IMR-90 (cell line): ENCODE results near the gene ICAM4. TPM values are rescaled to one million over a fixed set of nuclear protein-coding genes. Genes with fewer than 3 reads are reported as not detected.

ENCODE experiments used
- ATAC-seq: fragments of 200-7000 bp; cut with Tn5 transposase; 2 replicates; pipeline ENCODE4 v1.9.1; 2020; ENCODE audit warnings: low read depth, mild to moderate bottlenecking, moderate library complexity
- BruUV-seq: library from RNA; stranded (reverse); fragments of 400-500 nt; replicated peaks from 2 replicates; lab custom pipeline; 2021; lab: Mats Ljungman, UMichigan
- CTCF ChIA-PET: fragments of 300-600 bp; formaldehyde crosslinking; extraction: SDS; loops from one replicate; lab custom pipeline; 2021; ENCODE audit warnings: antibody characterized with exemption; lab: Yijun Ruan, JAX
- POLR2A ChIA-PET: fragments of 300-600 bp; sonication (Branson Sonifier 250); formaldehyde crosslinking; loops from one replicate; lab custom pipeline; 2022; ENCODE audit warnings: antibody characterized with exemption; ENCODE audit not compliant: unreplicated experiment; lab: Charles Lee
- DNase-seq: peaks from one replicate; pipeline ENCODE4 v3.0.0; 2013
- H2AFZ ChIP-seq: replicated peaks from 2 replicates; pipeline ENCODE3; 2013; ENCODE audit warnings: low read length, mild to moderate bottlenecking; ENCODE audit not compliant: poor library complexity
- H2AK5ac ChIP-seq: 2 replicates; pipeline ENCODE4 v1.6.1; 2013; ENCODE audit warnings: low read depth, low read length, inconsistent platforms
- H2AK9ac ChIP-seq: replicated peaks from 2 replicates; pipeline ENCODE3; 2013; ENCODE audit warnings: mild to moderate bottlenecking, low read depth, low read length, moderate library complexity; ENCODE audit not compliant: poor library complexity
- H2BK120ac ChIP-seq: 2 replicates; pipeline ENCODE4 v1.6.1; 2013; ENCODE audit warnings: low read depth, low read length, inconsistent platforms
- H2BK15ac ChIP-seq: 3 replicates; pipeline ENCODE4 v1.6.1; 2013; ENCODE audit warnings: low read depth, low read length, inconsistent platforms
- H2BK20ac ChIP-seq: 2 replicates; pipeline ENCODE4 v1.6.1; 2013; ENCODE audit warnings: low read depth, mild to moderate bottlenecking, inconsistent platforms, low read length, moderate library complexity
- H2BK5ac ChIP-seq: 2 replicates; pipeline ENCODE4 v1.6.1; 2013; ENCODE audit warnings: mild to moderate bottlenecking, low read depth, low read length, inconsistent platforms; ENCODE audit not compliant: poor library complexity, severe bottlenecking
- H3K14ac ChIP-seq: replicated peaks from 2 replicates; pipeline ENCODE4 v1.6.1; 2013; ENCODE audit warnings: low read depth, low read length, inconsistent platforms
- H3K18ac ChIP-seq: 2 replicates; pipeline ENCODE4 v1.6.1; 2013; ENCODE audit warnings: low read depth, low read length, control low read depth
- H3K23ac ChIP-seq: 2 replicates; pipeline ENCODE4 v1.6.1; 2013; ENCODE audit warnings: low read depth, low read length, inconsistent platforms
- H3K27ac ChIP-seq: 2 replicates; pipeline ENCODE4 v1.5.1; 2013; ENCODE audit warnings: mild to moderate bottlenecking, control low read depth, low read length; ENCODE audit not compliant: insufficient read depth
- H3K27me3 ChIP-seq: 2 replicates; pipeline ENCODE4 v1.6.1; 2013; ENCODE audit warnings: low read length; ENCODE audit not compliant: control insufficient read depth, insufficient read depth
- H3K36me3 ChIP-seq: 2 replicates; pipeline ENCODE4 v1.6.1; 2013; ENCODE audit warnings: low read length, mixed read lengths; ENCODE audit not compliant: control insufficient read depth, insufficient read depth
- H3K4ac ChIP-seq: 2 replicates; pipeline ENCODE4 v1.6.1; 2013; ENCODE audit warnings: low read depth, low read length, inconsistent platforms
- H3K4me1 ChIP-seq: 2 replicates; pipeline ENCODE4 v1.6.1; 2013; ENCODE audit warnings: low read length, mixed read lengths; ENCODE audit not compliant: control insufficient read depth, insufficient read depth
- H3K4me2 ChIP-seq: 2 replicates; pipeline ENCODE4 v1.6.1; 2013; ENCODE audit warnings: low read depth, mild to moderate bottlenecking, control low read depth, low read length, moderate library complexity
- H3K4me3 ChIP-seq: 2 replicates; pipeline ENCODE4 v1.5.1; 2013; ENCODE audit warnings: low read depth, mild to moderate bottlenecking, control low read depth, low read length, moderate library complexity; ENCODE audit not compliant: insufficient read depth
- H3K56ac ChIP-seq: 2 replicates; pipeline ENCODE4 v1.6.1; 2013; ENCODE audit warnings: low read length, inconsistent platforms; ENCODE audit not compliant: insufficient read depth; ENCODE audit errors: extremely low read depth
- H3K79me1 ChIP-seq, 2 experiments: 2 replicates each; pipeline ENCODE4 v1.6.1; 2013; ENCODE audit warnings: low read length in 2 of 2, inconsistent platforms in 1 of 2, low read depth in 1 of 2
- H3K9ac ChIP-seq: 2 replicates; pipeline ENCODE4 v1.6.1; 2013; ENCODE audit warnings: low read depth, low read length, control low read depth
- H3K9me1 ChIP-seq: 2 replicates; pipeline ENCODE4 v1.6.1; 2013; ENCODE audit warnings: low read length, inconsistent platforms; ENCODE audit not compliant: insufficient read depth
- H3K9me3 ChIP-seq: 2 replicates; pipeline ENCODE4 v1.6.1; 2013; ENCODE audit warnings: low read length; ENCODE audit not compliant: control insufficient read depth, insufficient read depth
- H4K20me1 ChIP-seq: 2 replicates; pipeline ENCODE4 v1.6.1; 2013; ENCODE audit warnings: low read length, inconsistent platforms; ENCODE audit not compliant: insufficient read depth
- H4K5ac ChIP-seq: 2 replicates; pipeline ENCODE4 v1.6.1; 2013; ENCODE audit warnings: mild to moderate bottlenecking, low read depth, low read length, control low read depth
- H4K8ac ChIP-seq, 2 experiments: 2 replicates each; pipeline ENCODE4 v1.6.1; 2013; ENCODE audit warnings: low read depth in 2 of 2, low read length in 2 of 2, control low read depth in 1 of 2, inconsistent platforms in 1 of 2
- H4K91ac ChIP-seq: 2 replicates; pipeline ENCODE4 v1.6.1; 2013; ENCODE audit warnings: low read depth, low read length, inconsistent platforms; ENCODE audit not compliant: insufficient read depth
- BHLHE40 ChIP-seq: fragments of 150-350 bp; IDR thresholded peaks from 2 replicates; pipeline ENCODE4 v1.6.1; 2016; ENCODE audit warnings: mild to moderate bottlenecking, low read depth, low read length
- CEBPB ChIP-seq: IDR thresholded peaks from 2 replicates; pipeline ENCODE4 v1.6.1; 2012; ENCODE audit warnings: low read depth, low read length, improper control_type of control experiment
- CHD1 ChIP-seq: IDR thresholded peaks from 2 replicates; pipeline ENCODE4 v1.6.1; 2012; ENCODE audit warnings: low read depth, low read length, improper control_type of control experiment
- MAFK ChIP-seq: IDR thresholded peaks from 2 replicates; pipeline ENCODE4 v1.6.1; 2012; ENCODE audit warnings: low read depth, low read length, improper control_type of control experiment
- MAZ ChIP-seq: IDR thresholded peaks from 2 replicates; pipeline ENCODE4 v1.6.1; 2012; ENCODE audit warnings: low read depth, mild to moderate bottlenecking, low read length, improper control_type of control experiment, moderate library complexity, borderline replicate concordance
- MXI1 ChIP-seq: IDR thresholded peaks from 2 replicates; pipeline ENCODE4 v1.6.1; 2012; ENCODE audit warnings: low read depth, mild to moderate bottlenecking, low read length, moderate library complexity, borderline replicate concordance
- NFE2L2 ChIP-seq: fragments of 150-350 bp; IDR thresholded peaks from 2 replicates; pipeline ENCODE4 v1.6.1; 2016; ENCODE audit warnings: low read depth, mild to moderate bottlenecking, low read length
- POLR2A ChIP-seq: IDR thresholded peaks from 2 replicates; pipeline ENCODE4 v1.6.1; 2012; ENCODE audit warnings: mild to moderate bottlenecking, low read depth, low read length
- RAD21 ChIP-seq: IDR thresholded peaks from 2 replicates; pipeline ENCODE4 v1.6.1; 2012; ENCODE audit warnings: low read length, improper control_type of control experiment
- RFX5 ChIP-seq: IDR thresholded peaks from 2 replicates; pipeline ENCODE4 v1.8.0; 2012; ENCODE audit warnings: low read depth, mild to moderate bottlenecking, low read length, moderate library complexity
- SMC3 ChIP-seq: fragments of 150-350 bp; IDR thresholded peaks from 2 replicates; pipeline ENCODE4 v1.6.1; 2016; ENCODE audit warnings: low read depth, mild to moderate bottlenecking, antibody characterized with exemption, low read length, moderate library complexity
- WGBS, 2 experiments: methylation state at CpG; one replicate each; pipeline versions ENCODE4 v1.1.5 to v1.1.7; 2013; ENCODE audit warnings: missing lambda C conversion rate in 2 of 2; ENCODE audit not compliant: insufficient read length in 1 of 2; ENCODE audit errors: extremely low coverage in 2 of 2; 5-methylcytosine and 5-hydroxymethylcytosine counted together
- dilution Hi-C: fragments of 300-500 bp; cut with HindIII; formaldehyde crosslinking; loops from one replicate; pipeline ENCODE4 v1.14.3; 2018; ENCODE audit warnings: low sequenced_read_pairs; ENCODE audit not compliant: unreplicated experiment
- in situ Hi-C: fragments of 300-500 bp; cut with MboI; formaldehyde crosslinking; loops from 3 replicates; pipeline ENCODE4 v1.14.3; 2019; ENCODE audit warnings: low sequenced_read_pairs, inconsistent platforms, mixed read lengths
- intact Hi-C: fragments of 100-400 bp; cut with micrococcal nuclease; formaldehyde crosslinking; loops from 2 replicates; pipeline ENCODE4 v1.10.0; 2022
- polyA plus RNA-seq, 3 experiments: library from polyadenylated mRNA; depleted of rRNA; stranded (reverse); fragments of >200 nt; gene quantifications; 2 replicates each; pipeline ENCODE4 v1.2.3, GENCODE V29; 2012; ENCODE audit warnings: low replicate concordance in 1 of 3
- total RNA-seq: library from RNA; depleted of rRNA; stranded (reverse); fragments of >200 nt; gene quantifications from 2 replicates; pipeline ENCODE4 v1.2.3, GENCODE V29; 2012
- TF ChIP-seq, protein P1 (sequence below): conservative IDR thresholded peaks from 2 replicates; pipeline ENCODE4 v1.5.1; 2012; ENCODE audit warnings: mild to moderate bottlenecking, low read depth, low read length, improper control_type of control experiment
- TF ChIP-seq, protein P2 (sequence below): fragments of 150-350 bp; IDR thresholded peaks from 2 replicates; pipeline ENCODE4 v1.6.1; 2016; ENCODE audit warnings: low read depth, mild to moderate bottlenecking, low read length, moderate library complexity, borderline replicate concordance

Gene ICAM4
- total and polyA plus RNA-seq, 2 of the 4 experiments (the other 2 are of a cell fraction): 2.3 to 4.0 TPM

DNA sequence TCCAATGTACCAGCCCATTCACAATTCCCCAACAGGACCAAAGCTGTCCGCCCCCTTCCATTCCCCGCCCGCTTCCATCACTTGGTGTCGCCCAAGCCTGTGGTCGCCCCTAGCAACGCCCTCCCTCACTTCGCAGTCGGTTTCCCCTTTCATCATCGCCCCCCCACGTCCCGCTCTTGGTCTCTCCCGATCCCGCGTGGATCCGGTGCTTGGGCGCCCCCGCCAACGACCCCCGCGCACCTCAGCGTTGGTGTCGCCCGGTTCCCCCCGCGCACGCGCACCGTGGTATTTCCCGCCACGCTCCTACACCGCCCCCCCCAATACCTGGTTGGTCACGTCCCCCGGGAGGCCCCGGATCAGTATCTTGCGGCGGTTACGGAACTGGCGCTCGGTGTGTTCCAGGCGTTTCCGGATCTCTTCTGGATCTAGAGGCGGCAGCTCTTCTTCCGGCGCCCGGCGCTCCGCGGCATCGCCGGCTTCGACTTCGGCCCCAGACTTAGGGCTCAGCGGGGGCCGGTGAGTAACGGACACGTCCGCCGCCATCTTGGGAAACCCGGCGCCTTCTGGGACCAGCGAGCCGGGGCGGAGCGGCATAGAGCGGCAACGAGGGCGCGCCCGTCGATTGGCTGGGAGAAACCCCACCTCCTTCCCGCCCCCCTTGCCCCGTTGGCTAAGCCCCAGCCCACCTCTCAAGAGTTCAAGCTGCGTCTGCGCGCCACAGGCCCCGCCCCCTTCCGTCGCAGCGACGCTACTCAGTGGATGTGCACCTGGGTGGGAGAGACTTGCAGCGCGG is 46.4 kb downstream of the ICAM4 start, which contains the start of gene RAVER1:
Gene RAVER1, minus strand, starts transcription at position 565 of the 793 bp plus-strand sequence. Its CDS starts 22 bp downstream, at position 543.
- ATAC-seq (peak; percentile 89), DNase-seq (peak; percentile 97)
- dilution Hi-C loops: no loop called here
- Histone ChIP-seq H3K4me3 (peak within 1 kb of the TSS; percentile 75), H2BK15ac (no peak within 1 kb of the TSS), H3K9me3 (no peaks in the 10 kb centered on the region), H3K4me2 (peak within 1 kb of the TSS; percentile 93), H3K14ac (peak within 1 kb of the TSS; percentile 75), H2AFZ (peak within 1 kb of the TSS; percentile 98), H3K18ac (no peak within 1 kb of the TSS), H4K5ac (peak within 1 kb of the TSS; percentile 66), H2AK9ac (peak within 1 kb of the TSS; percentile 99), H3K9ac (peak within 1 kb of the TSS; percentile 83), H2BK120ac (peak within 1 kb of the TSS; percentile 61; the same call in 1 of the 2 replicates), H3K27ac (peak within 1 kb of the TSS; percentile 86), H3K79me1 (peaks cover 11 to 44% of the 10 kb centered on the region in 2 experiments), H3K36me3 (peaks cover 21% of the 10 kb centered on the region), H3K23ac (peak within 1 kb of the TSS; percentile 77), H3K4me1 (peaks cover 5% of the 10 kb centered on the region; the same call in 1 of the 2 replicates), H4K8ac (peak within 1 kb of the TSS; percentile 86 to 87), H3K4ac (peak within 1 kb of the TSS; percentile 86), H3K27me3 (no peaks in the 10 kb centered on the region), H2BK20ac (no peak within 1 kb of the TSS), H4K20me1 (peaks cover 26% of the 10 kb centered on the region), H2BK5ac (peak within 1 kb of the TSS; percentile 93), H4K91ac (peak within 1 kb of the TSS; percentile 77), H3K56ac (peak within 1 kb of the TSS; percentile 93), H2AK5ac (peak within 1 kb of the TSS; percentile 90), H3K9me1 (no peaks in the 10 kb centered on the region; the same call in 1 of the 2 replicates)
- POLR2A ChIA-PET: interaction anchor here (0.5 to 0.6 kb wide), 3 partner anchors 27 to 233 kb away, joined by 3 to 5 read pairs (median 4); no protein-coding TSS in a partner anchor
- no TSS peak for BruUV-seq
- in situ Hi-C loops: no loop called here
- intact Hi-C loops: loop anchor here (1.0 kb wide), 1 partner anchor 18 kb away; no protein-coding TSS in a partner anchor
- WGBS, 2 experiments: 0% methylated on average over 27 of the region's 82 CpGs; no CpG with 5 or more reads in 1 of the 2 experiments
- CTCF ChIA-PET: no interaction called here
- TF ChIP-seq, protein P1, sequence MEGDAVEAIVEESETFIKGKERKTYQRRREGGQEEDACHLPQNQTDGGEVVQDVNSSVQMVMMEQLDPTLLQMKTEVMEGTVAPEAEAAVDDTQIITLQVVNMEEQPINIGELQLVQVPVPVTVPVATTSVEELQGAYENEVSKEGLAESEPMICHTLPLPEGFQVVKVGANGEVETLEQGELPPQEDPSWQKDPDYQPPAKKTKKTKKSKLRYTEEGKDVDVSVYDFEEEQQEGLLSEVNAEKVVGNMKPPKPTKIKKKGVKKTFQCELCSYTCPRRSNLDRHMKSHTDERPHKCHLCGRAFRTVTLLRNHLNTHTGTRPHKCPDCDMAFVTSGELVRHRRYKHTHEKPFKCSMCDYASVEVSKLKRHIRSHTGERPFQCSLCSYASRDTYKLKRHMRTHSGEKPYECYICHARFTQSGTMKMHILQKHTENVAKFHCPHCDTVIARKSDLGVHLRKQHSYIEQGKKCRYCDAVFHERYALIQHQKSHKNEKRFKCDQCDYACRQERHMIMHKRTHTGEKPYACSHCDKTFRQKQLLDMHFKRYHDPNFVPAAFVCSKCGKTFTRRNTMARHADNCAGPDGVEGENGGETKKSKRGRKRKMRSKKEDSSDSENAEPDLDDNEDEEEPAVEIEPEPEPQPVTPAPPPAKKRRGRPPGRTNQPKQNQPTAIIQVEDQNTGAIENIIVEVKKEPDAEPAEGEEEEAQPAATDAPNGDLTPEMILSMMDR: no peak
- TF ChIP-seq MXI1: 0 out of 2 replicates have a peak, but pooled peaks have one; percentile 23
- no peak for TF ChIP-seq RAD21
- peak; percentile 96 for TF ChIP-seq POLR2A
- TF ChIP-seq RFX5: no peak
- peak; percentile 99; the same call in 1 of the 2 replicates for TF ChIP-seq CHD1
- TF ChIP-seq, protein P2, sequence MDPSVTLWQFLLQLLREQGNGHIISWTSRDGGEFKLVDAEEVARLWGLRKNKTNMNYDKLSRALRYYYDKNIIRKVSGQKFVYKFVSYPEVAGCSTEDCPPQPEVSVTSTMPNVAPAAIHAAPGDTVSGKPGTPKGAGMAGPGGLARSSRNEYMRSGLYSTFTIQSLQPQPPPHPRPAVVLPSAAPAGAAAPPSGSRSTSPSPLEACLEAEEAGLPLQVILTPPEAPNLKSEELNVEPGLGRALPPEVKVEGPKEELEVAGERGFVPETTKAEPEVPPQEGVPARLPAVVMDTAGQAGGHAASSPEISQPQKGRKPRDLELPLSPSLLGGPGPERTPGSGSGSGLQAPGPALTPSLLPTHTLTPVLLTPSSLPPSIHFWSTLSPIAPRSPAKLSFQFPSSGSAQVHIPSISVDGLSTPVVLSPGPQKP: no peak
- no peak for TF ChIP-seq NFE2L2
- TF ChIP-seq SMC3: no peak
- TF ChIP-seq BHLHE40: peak; percentile 95
- 0 out of 2 replicates have a peak, but pooled peaks have one; percentile 36 for TF ChIP-seq CEBPB
- TF ChIP-seq MAZ: peak; percentile 76; the same call in 1 of the 2 replicates
- no peak for TF ChIP-seq MAFK
